HG03039 (cell line): ENCODE measurements around the gene SFMBT2.

ENCODE experiments used
- ATAC-seq: cut with Tn5 transposase; IDR thresholded peaks from one replicate; pipeline ENCODE4 v1.9.1; 2021; ENCODE audit warnings: mild to moderate bottlenecking, moderate library complexity; ENCODE audit not compliant: unreplicated experiment

Gene SFMBT2

DNA sequence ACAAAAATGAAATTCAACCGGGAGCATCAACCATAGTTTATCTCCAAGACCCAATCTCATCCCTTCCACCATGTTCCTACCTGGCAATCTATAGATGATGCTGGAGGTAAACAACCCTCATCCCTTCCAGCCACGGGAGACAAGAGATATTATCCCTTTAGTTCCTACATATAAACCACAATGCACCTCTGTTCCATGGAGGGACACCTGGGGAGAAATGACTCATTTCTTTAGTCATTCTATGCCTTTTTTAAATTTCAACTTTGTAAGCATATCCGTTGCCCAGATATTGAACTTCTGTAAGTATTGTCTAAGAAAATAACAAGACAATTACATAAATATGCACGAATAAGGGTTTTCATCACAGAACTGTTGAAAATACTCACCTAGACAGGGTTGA lies 15.5 kb upstream of the SFMBT2 start:
- ATAC-seq = no peak

DNA sequence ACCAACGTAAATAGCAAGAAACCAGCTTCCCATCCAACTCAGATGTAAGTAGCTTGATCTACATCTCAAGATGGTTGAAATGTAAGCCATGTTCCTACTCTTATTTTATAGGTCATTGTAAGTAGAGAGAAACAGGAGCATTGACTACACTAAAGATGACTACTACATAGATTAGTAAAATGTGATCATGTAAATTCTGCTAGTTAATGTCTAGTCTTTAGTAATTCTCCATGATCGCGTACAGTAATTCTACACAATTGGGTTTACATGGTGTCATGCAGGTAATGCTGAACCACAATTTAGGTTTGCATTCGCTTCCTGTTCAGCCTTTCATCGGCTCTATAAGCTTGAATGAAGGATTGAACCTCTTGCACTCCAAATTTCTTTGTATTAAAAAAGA lies 14.9 kb upstream of the SFMBT2 start:
- no peak for ATAC-seq

DNA sequence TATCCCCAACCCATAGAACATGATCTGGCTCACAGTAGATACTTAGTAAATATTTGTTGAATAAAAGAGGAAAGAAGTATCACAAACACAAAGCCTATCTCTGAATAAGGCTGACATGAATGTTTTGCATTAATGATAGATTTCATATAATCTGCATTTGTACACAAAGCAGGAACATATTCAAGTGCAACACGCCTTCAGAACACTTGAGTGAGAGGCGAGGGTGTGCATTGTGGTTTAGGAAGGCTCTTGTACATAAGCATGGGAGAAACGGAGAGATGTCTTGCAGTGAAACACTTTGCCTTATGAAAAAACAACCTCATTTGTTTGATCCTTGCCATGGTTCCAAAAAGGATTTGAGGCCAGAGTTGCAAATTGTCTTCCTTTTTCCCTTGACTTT lies 14.1 kb upstream of the SFMBT2 start:
- ATAC-seq = no peak

DNA sequence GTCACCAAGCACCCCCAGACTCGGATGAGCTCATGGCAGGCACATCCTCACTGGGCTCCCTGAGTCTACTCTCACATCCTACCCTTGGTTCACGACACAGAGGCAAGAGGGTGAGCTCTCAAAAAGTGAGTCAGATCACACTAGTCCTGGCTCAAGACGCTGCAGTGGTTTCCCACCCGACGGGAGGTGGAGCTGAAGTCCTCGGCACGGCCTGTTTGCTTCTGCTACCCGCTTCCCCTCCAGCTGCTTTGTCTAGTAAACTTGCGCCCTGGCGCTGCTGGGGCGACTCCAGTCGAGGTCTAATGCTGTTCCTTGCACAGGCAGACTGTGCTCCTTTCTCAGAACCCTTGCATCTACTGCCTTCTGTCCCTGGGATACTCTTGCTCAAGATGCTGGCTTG lies 13.5 kb upstream of the SFMBT2 start:
- no peak for ATAC-seq

DNA sequence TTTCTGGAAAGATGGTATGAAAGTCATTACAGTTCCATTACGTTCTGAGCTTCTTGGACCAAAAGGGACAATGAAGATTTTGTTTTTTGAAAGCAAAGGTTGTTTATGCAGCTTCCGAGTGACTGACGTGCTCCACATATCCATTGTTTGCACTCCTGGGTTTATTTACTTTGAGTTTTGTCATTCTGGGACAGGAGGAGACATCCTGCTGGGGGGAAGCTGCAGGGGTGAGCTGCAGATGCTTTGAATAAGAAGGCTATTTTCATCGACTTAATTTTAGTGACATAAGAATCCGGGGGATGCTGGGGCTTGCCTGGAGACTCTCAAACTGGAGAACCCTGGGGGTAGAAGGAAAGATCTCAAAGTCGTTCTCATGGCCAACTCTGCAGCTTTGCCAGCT lies 12.7 kb upstream of the SFMBT2 start:
- no peak for ATAC-seq

DNA sequence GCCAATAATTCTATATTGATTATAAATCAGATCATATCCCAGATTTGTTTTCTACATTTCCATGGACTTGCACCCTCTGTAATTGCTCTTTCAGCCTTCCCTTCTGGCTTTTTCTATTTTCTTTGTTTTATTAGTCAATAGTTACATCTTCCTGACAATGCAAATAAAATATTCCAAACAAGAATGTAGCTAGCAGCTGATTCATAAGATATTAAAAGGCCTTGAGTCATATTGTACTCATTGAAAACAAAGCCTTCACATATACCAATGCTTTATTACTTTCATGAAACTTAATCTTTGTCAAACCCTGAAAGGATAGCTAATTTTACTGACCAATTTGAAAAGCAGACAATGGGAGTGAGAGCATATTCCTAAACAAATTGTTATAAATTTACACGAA lies 10.7 kb upstream of the SFMBT2 start:
- no peak for ATAC-seq

DNA sequence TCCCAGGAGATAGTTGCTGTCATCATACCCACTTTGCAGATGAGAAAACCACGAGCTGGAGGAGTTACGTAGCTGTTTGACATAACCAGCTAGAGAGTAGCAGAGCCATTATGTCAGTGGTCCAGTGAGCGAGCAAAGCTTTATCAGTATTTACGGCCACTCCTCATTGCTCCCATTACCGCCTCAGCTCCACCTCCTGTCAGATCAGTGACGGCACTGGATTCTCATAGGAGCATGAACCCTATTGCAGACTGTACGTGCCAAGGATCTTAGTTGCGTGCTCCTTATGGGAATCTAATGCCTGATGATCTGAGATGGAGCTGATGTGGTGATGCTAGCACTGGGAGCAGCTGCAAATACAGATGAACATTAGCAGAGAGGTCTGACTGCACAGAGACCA lies 9.2 kb upstream of the SFMBT2 start:
- ATAC-seq = no peak

DNA sequence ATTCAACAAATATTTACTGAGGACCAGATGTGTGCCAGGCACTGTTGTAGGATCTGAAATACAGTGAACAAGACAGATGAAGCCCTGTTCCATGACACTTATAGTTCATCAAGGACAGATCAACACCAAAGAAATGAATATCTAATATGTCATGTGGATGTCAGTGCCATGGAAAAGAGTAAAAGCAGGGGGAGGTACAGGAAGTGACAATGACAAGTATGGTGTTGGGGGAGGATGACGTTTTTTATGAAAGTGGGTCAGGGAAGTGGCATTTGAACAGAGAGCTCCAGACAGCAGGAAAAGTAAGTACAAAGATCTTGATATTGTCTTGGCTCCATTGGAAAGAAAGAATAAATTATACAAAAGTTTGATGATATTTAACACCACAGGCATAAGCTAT lies 7.0 kb upstream of the SFMBT2 start:
- ATAC-seq = no peak

DNA sequence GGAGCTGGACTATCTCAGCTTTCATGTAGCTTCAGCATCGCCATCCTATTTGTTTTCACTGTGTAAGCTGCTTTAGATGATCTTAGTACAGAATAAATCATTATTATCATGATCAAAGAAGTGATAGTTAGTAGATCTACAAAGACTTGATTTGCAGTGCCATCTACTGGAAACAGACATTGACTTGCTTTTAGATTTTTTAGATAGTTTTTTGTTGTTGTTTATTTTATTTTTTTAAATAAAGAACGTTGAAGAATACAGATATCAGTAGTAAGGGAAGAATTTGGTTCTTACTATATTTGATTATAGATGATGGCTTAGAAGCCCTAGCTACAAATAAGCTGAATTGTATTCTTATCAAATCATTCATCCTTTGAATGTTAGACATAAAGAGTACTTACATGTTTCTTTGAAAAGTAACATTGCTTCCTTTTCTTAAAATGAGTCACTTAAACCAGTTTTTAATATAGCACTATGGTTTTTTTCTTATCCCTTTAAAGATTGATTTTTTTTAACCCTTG lies 6.3 kb upstream of the SFMBT2 start:
- no peak for ATAC-seq

DNA sequence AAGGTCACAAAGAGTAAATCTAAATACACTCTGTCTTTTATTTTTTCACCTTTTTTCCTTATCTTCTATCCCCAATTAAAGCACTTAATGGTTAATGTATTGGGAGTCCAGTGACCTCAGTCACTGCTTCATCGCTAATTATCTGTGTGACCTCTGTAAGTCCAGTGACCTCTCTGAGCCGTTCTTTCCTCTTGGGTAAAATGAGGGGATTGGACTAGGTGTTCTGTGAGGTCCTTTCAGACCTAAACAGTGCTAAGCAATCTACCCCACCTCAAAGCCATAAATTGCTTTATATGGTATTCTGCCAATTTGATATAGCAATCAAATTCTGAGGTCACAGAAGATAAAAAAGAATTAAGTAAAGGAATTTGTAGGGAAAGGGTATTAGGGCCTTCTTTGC lies 3.9 kb upstream of the SFMBT2 start:
- ATAC-seq = no peak

DNA sequence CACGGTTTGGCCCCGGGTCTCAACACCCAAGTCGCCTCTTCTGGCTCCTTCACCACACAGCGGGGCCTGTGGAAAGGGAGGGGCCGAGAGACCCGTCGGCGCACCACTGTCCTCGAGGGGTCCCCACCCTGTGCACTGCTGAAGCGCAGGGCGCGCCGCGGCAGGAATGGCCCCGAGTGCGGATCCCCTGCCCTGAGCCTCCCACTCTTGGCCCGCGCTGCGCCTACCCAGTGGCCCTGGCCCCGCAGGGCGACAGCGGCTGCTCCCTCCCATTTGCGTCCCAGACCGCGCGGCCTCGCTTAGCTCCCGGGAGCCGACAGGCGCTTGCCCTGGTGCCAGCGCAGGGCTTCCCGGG lies 2.1 kb upstream of the SFMBT2 start:
- ATAC-seq = no peak

DNA sequence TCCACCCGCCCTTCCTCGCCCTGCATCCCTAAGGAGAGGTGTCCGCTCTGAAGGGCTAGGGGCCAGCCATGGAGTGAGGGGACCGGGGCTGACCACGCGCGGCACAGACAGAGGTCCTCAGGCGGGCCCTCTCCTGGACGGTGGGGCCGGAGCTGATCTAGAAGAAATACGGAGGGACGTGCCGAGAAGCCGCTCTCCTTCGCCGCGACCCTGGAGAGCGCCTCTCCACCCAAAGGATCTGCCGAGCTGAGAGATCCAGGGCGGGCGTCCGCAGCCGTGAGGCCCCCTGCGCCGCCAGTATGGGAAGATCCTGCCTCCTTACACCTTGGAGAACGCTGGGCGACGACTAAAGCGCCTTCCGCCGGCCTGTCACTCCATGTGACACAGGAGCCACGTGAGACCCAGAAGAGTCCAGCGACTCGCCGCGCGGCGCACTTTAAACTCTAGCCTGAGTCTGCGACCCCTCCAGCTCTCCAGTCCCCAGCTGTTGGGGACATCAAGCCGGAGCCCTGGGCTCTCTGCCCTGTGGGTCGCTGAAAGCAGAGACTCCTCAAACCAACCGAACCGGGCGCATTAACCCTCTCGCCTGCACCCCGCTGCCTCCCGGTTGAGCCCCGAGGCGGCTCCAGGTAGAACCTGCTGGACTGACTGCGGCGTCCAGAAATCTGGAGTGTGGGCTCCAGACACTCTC lies 1.5 kb upstream of the SFMBT2 start:
- ATAC-seq = no peak

DNA sequence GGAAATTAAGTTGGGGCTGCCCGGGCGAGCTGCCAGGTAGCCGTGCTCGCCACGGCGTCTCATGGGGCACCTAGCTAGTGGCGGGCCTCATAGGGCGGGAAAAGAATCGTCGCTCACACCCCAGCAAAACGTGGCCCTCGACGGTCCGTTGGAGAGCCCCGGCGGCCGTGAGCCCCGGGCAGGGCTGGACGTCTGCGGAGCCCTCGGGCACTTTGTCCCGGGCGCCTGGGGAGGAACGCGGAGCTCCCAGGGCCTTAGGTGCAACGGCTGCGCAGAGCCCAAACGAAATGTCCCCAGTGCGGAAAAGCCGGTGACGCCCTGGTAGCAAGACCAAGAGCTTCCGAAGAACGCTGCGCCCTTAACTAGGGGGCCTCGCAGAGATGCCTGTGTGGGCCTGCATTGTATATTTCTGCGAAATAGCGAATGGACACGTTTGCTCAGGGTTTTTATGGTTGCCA lies 866 bp upstream of the SFMBT2 start:
- ATAC-seq = no peak

DNA sequence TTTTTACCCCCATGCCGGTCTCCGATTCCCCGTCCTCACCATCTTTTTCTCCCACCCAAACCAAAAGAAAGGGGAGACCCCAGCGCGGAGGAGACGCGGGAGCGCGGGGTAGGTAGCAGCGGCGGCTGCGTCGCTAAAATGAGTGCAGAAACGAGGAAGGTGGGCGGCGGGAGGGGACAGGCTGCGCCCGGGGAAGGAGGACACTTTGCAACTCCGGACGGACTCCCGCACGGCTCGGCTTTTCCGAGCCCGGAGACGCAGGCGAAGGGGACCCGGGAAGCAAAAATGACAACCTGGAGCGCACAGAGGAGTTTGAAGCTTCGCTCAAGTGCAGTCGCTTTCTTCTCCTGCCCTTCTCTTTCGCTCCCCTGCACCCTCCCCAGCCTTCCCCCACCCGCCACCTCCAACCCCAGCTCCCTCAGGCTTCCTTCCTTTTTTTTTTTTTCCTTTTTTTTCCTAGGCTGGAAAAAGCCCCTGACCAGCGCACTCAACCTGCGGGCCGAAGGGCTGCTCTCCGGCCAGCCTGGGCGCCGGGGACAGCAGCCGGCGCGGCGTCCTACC lies 453 bp downstream of the SFMBT2 start:
- ATAC-seq = no peak

DNA sequence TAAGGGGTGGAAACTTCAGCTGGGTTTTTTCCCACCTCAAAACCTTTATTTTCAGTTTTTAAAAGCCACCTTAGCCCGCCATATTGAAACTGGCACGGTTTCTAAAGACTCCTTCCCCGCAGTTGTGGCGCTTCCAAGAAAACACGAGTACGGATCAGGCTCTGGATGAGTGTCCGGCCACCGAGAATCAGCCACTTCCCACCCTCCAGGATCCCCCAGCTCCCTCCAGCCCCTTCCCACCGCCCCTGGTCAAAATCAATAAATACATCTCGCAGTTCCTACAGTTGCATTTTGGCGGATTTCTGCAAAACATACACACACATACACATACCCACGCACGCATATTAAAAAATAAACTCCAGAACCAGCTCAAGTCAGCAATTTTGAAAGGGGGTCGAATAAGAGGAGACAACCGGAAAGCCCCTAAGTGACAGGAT lies 1.1 kb downstream of the SFMBT2 start:
- ATAC-seq = no peak

DNA sequence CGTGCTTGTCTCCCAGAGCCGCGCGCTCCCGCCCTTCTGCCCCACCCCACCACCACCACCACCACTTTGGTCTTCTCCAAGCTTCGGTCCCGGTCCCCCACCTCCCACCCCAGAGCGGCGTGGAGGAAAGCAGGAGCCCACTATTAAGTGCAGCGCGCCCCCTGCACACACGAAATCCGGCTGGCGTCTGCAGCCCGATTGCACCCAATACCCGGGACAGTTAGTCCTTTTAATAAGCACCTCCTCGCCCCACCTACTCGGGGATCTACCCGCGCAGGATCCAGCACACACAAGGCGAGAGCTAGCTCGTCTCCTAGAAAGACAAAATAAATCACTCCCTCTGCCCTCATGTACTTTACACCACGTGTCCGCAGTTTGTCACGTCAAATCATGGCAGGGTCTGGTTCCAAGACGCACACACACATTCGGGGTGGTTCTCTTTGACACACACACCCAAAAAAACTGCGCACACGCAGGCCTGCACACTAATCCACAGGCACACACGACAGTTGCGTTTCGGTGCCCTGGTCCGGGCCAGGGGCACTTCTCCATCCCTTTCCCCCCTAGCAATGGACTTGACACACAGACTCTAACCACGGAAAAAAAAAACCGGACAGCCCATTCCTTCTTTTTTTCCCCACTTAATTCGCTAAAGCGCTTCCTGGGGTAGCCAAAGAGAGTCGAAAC lies 1.6 kb downstream of the SFMBT2 start:
- ATAC-seq = no peak

DNA sequence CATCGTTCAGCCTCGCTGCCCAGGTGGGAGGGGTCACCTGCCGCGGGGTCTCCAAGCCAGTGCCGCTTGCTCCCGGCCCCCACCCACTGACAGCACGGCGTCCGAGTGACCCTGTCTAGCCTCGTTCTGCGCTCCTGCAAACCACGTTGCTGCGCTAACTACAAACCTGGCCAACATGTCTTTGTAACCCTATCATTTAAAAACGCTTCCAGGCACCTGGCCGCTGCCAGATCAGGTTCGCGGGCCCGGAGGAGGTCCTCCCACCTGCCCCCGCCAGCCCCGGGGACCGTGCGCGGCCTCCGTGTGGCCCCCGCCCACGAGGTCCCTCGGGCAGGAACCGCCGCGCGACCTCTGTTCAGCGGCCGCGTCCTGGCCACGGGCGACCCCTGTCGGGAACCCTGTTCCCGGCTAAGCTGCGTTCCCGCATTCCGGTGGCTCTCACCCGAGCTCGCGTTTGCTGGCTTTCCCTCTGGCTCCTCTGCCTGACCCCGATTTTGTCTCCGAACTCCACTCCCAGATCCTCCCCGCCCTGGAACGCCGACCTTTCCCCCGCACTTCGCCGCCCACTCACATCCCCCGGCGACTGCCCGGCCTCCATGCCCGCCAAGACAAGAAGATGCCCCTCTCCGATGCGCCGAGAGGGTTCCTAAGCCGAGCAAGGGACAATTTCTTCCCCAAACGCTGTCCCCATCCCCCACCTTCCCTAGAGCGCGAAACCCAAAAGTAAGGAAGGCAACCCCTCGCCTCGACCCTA lies 2.4 kb downstream of the SFMBT2 start:
- no peak for ATAC-seq

DNA sequence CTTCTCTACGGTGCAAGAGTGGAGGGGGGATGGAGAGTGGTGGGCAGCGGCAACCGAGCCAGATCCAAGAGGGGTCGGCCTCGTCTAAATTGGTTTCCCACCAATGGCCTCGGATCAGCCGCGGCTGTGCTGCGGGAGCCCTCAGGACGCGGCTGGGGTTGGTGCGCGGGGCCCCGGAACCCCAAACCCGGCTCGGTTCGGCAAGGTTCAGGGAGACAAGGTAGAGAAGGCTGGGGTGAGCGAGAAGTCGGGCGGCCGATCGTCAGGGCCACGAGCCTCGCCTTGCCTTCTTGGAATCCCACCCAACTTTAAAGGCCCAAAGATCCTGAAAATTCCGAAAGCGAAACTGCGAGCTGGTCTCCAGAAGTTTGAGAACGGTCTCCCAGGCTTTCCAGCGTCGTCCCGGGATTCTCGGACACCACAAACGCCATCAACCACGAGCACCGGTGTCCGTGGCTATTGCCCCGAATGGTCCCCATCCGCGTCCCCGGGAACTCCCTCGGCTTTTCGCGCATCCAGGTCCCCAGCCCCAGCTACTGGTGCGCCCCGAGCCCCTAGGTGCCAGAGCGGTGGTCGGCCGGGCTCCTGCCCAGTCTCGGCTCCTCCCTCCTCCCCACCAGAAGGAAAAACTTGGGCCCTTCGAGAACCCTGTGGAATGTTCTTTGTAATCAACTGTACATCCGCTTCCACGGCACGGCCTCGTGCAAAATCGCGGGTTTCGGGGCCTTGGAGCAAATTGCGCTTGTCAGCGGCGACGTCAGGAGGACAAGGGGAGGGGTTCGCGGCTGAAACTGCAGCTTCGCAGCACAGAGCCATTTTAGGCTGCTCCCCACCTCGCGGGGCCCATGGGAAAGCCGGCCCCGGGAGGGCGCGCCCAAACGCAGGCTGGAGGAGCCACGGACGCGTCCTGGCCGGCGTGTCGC lies 3.2 kb downstream of the SFMBT2 start:
- ATAC-seq = no peak

DNA sequence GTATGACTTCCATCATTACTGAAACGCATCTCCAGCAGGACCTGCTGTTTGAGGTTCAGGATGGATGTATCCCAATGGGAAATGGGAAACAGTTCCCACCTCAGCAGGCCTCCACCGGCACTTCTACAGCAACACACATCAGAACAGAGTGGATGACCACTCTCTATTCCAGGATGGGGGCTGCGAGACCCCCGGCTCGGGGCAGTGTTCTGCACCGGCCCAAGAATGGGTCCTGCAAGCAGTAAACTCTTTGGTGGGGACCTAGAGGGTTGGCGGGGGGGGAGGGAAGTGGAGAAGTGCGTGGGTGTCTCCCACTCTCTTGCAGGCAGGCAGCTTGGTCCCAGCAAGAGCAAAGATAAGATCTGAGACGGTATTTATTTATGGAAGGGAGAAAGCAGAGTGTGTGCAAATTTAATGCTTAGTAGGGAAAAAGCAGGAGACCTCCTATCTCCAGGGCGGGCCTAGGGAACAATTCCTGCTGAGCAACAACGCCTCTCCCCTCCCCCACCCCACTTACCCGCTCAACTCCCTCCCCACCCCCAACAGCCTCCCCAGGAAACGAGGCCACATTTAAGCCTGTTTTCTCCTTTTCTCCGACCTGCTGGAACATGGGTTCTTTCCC lies 4.0 kb downstream of the SFMBT2 start:
- ATAC-seq = no peak

DNA sequence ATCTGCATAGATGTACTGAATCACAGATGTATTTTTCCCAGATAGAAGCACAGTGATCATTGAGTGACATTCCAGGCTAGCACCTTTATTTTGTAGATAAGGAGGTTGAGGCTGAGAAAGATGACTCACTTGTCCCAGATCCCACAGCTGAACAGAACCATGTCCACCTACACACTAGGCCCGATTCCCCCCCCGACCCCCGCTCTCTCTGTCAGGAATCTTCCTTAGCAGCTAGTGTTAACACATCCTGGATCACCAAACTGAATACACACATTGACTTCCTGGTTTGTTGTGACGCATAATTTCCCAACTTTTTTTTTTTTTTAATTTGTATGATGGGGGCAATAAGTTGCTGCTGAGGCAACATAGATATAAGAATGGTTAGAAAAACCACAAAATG lies 5.2 kb downstream of the SFMBT2 start:
- no peak for ATAC-seq
